Eye (tissue), 1 donor: ENCODE data around the gene CDK5RAP2.
"Not testable (repeated sequence)": the region's sequence is repeated elsewhere in the genome, so short reads cannot be mapped to it uniquely, and the experiment has no call there.

Experiments used
- DNase-seq: peaks from one replicate; pipeline ENCODE4 v3.0.0-alpha.2; 2015

CDK5RAP2 gene

DNA sequence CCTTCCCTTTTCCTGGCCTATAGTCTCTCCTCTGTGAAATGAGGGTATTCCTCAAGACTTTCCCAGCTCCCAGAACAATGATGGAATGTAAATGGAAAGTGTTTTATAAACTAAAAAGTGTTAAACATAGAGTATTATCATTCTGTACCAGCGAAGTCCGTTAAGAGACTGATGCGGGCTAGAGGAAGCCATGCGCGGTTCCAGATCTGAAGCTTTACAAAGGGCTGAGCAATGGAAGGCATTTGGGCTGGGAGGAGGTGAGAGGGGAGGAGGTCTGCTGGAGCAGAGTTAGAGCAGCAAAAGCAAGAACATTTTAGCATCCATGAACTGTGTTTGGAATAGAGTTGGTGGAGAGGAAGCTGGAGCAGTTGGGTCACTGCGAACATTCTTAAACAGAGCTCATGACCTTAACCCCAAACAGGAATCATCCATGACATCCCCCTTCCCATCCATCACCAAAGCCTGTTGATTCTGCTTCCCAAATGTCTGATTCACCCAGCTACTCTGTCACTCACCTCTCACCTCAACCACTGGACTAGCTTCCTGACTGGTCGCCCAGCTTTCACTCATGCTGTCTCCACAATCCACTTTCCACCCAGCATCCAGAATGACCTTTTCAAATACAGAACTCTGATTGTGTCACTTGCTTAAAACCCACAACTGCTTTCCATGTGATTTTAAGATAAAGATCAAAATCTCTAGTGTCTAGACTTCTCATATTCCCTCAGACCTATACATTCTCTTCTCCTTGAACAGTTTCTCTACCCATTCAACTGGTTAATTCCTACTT is 37.1 kb downstream of the CDK5RAP2 start:
- no peak for DNase-seq

DNA sequence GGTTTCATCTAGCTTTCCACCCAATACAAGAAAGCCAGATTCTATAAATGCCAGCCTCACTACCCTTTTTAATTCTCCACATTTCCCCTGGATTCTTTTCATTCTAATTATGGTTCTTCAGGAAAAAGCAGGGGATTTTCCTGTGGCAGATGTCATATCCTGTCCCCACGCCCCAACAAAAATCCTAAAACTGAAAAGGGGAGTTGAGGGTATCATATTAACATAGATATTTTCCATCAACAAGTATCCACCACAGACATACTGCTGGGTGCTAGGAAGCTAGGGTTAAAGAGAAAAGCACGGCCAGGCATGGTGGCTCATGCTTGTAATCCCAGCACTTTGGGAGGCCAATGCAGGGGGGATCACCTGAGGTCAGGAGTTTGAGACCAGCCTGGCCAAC is 38.0 kb downstream of the CDK5RAP2 start:
- no peak for DNase-seq

DNA sequence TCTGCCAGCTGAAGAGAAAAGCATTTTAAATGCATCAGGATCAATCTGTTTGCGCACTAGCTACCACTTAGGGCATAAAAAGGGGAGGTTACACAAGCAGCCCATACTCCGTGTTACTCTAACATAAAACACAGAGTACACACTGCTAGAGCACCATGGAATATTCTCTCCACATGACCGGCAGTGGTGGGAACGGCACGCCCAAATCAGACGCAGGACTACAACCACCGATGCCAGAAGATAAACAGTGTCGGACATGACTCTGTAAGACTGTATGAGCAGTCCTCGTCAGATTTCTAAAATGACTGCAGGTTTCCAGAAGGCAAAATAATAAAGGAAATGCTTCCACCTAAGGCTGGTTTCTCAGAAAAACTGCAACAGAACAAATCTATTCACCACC is 40.0 kb downstream of the CDK5RAP2 start:
- DNase-seq: no peak

DNA sequence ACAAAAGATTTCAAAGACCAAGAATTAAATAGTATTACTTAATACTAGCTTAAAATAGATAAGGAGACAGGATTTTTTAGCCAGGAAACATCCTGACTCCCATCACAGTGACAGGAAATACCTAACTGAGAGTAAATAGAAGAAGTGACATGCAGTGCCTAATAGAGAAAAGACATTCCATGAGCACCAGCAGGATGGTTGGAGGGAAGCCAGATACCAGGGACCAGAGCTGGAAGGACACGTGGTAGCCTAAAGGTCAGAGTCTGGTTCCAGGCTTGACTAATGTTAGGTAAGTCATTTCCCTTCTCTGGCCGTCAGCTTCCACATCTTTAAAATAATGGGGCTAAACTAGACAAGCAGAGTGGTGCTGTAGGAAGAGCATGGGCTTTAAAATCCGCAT is 41.6 kb downstream of the CDK5RAP2 start:
- no peak for DNase-seq

DNA sequence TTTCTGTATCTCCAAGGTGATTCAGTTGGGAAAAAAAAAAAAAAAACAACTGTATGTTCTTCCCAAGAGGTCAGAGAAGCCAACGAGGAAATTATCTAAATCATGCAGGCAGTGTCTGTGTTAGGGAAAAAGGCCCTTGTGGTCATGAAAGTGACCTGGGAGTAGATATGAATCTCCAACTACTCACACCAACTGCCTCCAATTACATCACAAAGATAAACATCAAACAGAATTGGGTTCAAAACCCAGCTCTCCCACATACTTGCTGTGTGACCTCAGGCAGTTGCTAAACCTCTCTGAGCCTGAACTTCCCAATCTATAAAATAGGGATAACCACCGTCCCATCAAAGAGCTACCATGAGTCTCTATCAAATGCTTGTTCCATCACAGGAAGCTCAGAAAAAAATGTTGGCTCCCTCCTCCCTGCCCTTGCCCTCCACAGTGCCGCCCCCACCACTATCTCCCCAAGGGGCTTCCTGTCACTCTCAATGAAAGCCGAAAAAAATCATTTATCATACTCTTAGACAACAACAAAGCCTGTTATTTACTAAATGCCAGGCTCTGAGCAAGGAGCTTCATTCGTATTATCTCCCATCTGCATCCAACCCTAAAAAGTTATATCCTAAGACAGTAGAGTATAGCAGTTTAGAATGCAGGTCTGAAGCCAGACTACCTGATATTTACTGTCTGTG is 42.9 kb downstream of the CDK5RAP2 start:
- DNase-seq: no peak

DNA sequence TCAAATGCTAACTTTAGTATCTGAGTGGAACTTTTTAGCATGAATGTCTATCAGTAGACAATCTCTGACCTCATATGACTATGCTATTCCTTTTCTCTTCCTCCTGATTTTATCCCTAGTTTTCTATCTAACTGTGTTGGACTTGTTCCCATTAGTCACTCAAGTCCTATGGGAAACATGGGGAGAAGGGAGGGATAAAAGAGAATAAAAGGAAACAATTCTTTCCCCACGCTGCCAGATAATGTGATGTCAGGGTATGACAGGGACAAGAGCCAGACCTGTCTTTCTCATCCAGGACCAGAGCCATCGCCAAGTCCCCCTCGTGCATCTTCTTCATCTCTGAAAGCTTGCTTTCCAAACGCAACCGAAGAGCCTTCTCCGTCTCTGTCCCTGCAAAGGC is 43.9 kb downstream of the CDK5RAP2 start:
- DNase-seq: no peak

DNA sequence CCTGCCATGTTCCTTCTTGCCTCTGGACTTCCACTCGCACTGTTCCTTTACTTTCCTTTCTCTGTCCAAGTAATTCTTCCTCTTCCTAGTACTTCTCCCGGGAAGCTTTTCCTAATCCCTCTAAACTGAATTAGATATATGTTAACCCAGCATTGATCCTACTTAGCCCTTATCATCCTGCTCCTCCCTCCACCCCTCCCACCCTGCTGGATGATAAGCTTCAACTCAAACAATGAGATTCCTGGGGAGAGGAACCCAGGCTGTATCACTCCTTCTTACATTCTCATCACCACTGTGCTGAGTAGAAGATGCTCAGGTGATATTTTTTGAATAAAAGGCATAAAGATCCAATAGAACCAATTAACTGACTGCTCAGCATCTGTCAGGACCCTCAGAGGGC is 45.7 kb downstream of the CDK5RAP2 start:
- DNase-seq: no peak

DNA sequence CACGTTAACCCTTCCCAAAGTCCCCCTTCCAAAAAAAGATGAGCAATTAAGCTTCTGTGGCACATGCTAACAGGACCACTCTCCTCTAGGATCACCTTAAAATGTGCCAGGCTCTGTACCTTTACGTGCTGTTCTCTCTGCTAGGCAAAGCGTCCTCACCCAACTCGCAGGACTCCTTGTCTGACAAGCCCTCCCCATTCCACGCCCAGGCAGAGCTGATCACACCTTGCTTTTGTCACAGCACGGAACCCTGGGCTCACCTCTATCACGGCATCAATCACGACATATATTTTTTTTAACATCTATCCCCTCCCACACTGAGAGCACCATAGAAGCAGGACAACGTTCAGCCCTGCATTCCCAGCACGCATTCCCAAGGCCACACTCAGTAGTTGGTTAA is 47.1 kb downstream of the CDK5RAP2 start:
- DNase-seq: no peak

DNA sequence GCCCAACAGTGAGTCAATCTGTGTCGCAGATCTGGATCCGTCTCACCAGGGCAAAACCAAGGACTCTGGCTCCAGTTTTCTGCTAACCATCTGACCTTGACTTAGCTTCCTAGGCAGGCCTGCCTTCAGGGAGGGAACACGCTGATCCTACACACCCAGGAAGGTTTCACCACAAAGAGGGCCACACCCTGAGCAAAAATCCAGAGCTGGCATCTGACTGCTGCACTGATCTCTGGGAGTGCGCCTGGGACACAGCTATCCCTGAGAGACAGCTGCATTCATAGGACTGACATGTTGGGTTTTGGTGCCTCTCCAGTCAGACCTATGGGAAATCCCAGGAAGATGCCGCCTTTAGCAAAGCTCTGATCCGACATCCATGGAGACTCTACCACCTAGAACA is 47.5 kb downstream of the CDK5RAP2 start:
- no peak for DNase-seq

DNA sequence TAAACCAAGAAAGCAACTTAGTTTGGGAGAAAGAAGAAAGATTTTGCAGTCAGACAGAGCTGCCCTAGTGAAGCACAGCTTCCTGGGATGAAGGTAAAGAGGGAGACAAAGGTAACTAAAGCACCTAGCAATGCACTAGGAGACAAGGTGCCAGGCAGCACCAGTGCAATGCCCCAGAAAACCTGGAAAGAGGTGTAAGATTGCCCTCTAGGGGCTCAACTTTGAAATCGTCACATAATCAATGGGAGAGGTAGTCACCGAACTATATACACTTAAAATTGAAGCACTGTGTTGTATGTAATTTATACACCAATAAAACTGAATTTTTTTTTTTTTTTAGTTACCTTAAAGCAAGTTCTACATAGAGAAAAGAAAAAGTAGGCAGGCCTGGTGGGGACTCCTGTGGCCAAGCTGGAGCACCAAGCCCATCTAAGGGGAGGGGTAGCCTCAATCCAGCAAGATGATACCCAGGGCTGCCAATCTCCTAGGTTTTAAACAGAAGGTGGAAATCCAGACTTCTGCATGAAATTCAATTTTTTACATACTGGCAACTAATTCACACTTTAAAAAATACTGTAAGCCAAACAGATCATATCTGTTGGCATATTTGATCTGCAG is 48.2 kb downstream of the CDK5RAP2 start:
- DNase-seq: peak; percentile 31

DNA sequence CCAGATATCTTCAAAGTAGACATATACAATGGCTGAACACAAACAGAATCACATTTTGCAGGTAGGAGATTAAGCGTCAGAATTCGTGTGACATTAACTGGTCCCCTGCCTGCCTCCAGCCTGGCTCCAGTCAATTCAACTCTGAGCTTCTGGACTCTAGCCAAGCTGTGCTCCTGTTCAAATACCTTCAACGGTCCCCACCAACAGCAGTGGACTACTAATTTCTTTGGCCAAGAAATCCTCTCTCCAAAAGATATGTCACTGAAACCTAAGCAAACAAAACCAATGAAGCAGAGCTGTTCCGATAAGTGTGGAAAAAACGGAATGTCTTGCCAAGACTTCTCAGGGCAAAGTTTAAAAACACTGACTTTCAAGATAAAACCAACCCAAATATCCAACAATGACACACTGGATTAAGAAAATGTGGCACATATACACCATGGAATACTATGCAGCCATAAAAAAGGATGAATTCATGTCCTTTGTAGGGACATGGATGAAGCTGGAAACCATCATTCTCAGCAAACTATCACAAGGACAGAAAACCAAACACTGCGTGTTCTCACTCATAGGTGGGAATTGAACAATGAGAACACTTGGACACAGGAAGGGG is 49.6 kb downstream of the CDK5RAP2 start:
- DNase-seq: not testable (repeated sequence)

DNA sequence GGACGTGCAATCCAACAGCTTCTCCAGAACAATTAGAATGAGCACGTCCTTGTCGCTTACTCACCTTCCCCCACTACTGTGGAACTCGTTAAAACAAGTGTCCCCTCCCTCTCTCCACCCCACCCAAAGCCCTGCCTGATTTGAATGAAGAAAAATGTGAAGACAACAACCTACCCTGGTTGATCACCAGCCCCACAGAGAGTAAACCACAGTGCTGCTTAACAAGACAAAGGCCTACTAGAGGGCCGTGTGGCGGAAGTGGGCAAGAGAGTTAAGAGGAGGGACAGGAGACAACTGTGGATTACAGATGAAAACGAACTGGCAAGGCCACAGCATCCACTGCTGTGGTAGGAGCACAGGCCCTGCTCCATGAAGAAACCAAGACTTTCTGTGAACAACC is 51.1 kb downstream of the CDK5RAP2 start:
- no peak for DNase-seq

DNA sequence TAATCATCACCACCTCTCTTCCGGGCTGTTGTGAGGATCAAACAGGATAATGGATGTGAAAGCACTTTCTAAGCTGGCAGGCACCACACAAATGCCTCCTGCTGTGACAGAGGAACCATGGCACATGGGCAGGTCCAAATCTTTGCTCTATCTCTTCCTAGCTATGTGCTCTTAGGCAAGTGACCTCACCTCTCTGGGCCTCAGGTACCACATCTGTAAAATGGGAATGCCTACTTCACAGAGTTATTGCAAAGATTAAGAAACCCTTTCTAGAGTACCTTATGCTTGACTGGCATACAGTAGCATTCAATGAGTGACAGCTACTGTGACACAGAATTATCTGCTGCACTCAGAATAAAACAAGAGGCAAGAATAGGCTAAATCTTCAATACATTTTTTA is 51.6 kb downstream of the CDK5RAP2 start:
- DNase-seq: no peak

DNA sequence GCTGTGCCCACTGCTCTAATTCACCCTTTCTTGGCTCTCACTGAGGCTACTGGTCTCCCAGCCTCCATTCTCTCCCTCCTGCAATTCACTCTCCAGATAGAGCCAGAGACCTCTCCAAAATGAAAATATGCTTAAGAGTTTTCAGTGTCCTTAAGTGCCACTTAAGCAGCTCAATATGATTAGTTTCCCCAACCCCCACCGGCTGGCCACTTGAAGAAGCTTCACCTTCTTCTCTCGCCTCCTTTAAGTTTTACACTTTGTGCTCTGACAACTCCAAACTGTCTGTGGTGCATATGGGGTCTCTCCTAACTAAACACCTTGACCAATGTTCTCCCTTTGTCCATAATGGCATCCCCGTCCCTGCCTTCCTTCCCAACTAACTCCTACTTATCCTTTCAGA is 53.4 kb downstream of the CDK5RAP2 start:
- no peak for DNase-seq

DNA sequence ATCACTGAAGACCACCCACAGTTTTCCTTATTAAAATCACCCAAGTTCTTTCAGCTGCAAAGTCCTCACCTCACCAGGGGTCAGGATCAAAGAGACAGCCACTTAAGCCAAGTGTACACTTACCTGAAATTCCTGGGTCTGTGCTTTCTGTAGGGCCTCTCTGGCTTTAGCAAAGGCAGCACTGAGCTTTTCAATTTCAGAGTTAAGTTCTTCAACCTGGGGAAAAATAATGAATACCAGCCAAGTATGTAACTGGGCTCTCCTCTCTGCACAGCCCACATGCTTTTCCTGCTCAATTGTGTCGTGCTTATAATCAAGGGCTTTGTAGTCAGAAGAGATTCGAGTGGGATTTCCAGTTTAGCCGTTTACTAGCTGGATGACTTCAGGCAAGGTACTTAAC is 55.1 kb downstream of the CDK5RAP2 start:
- no peak for DNase-seq

DNA sequence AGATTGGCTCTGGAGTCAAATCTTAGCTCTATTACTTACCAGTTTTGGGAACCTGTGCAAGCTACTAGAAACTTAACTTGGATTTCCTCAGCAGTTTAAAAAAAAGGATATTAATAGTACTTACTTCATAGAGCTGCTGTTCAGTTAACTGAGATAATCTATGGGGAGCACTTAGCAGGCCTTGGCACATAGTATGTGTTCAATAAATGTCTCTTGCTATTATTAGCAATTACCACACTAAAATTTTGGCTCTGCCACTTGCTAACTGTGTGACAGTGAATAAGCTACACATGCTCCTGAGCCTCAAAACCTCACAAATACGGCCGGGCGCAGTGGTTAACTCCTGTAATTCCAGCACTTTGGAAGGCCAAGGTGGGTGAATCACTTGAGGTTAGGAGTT is 55.9 kb downstream of the CDK5RAP2 start:
- no peak for DNase-seq

DNA sequence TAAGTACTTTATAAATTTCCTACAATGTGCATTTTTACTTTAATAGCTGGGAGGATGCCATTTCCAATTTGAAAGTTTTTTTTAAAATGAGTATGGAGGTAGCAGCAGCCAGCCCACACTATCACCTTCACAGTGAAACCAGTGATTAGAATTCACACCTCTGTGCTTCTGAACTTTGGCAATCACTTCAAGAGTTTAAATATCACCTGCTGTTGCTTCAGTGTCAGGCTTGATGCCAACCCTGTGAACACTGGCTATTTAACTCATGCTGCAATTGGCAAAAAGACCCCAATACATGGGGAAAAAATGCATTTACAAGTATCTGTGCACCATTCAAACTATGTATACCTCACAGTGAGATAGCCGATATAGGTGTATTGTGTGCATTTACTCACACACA is 57.4 kb downstream of the CDK5RAP2 start:
- no peak for DNase-seq

DNA sequence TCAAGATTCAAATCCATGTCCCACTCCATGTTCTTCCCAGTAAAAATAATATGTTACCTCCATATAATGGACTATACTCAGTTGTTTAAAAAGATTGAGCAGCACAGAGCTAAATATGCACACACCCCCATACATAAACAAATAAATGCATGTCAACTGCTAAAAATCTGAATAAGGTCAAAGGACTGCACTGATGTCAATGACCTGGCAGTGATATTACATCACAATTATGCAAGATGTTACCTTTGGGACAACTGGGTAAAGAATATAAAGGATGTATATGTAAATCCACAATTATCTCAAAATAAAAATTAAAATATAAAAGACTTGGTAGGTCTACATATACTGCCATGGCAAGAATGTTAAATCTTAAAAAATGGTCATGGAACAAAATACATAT is 57.9 kb downstream of the CDK5RAP2 start:
- DNase-seq: no peak

DNA sequence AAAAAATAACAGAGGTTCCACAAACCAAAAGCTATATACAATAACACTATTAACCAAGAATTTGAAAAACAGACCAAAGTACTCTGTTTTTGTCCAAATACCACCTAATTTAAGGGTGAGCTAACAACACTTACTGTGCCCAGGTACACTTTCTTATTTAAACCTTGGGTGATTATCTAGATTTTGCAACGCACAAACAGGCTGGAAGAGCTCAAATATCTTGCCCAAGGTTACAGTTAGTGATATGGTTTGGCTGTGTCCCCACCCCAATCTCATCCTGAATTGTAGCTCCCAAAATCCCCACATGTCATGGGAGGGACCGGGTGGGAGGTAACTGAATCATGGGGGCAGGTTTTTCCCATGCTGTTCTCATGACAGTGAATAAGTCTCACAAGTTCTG is 58.9 kb downstream of the CDK5RAP2 start:
- DNase-seq: no peak

DNA sequence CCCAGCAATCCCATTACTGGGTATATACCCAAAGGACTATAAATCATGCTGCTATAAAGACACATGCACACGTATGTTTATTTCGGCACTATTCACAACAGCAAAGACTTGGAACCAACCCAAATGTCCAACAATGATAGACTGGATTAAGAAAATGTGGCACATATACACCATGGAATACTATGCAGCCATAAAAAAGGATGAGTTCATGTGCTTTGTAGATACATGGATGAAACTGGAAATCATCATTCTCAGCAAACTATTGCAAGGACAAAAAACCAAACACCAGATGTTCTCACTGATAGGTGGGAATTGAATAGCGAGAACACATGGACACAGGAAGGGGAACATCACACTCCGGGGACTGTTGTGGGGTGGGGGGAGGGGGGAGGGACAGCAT is 64.0 kb downstream of the CDK5RAP2 start:
- not testable (repeated sequence) for DNase-seq

DNA sequence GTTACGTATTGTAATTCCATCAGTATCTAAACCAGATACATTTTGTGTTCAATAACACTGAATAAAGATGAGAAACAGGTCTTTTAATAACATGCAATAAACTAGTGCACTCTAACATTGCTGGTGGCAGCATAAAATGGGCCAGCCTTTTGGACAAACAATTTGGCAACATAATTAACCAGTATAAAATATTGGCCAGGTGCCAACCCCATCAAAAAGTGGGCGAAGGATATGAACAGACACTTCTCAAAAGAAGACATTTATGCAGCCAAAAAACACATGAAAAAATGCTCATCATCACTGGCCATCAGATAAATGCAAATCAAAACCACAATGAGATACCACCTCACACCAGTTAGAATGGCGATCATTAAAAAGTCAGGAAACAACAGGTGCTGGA is 64.5 kb downstream of the CDK5RAP2 start:
- DNase-seq: not testable (repeated sequence)

DNA sequence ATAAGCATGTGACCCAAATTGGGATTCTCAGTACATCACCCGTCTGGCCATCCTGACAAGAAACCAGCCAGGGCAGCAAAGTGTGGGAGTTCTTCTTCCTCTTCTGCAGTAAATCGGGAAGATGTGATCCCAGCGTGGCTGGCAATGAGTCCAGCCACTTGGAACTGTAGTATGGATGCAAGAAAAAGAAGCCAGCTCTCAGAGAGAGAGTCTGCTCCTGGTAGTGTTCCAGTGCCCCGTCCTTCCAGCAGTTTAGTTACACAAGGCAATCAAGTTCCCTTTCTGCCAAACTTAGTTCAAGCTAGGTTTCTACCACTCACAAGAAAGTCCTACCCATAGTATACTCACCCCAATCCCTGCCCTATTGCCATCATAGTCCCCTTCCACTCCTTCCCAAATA is 65.6 kb downstream of the CDK5RAP2 start:
- no peak for DNase-seq

DNA sequence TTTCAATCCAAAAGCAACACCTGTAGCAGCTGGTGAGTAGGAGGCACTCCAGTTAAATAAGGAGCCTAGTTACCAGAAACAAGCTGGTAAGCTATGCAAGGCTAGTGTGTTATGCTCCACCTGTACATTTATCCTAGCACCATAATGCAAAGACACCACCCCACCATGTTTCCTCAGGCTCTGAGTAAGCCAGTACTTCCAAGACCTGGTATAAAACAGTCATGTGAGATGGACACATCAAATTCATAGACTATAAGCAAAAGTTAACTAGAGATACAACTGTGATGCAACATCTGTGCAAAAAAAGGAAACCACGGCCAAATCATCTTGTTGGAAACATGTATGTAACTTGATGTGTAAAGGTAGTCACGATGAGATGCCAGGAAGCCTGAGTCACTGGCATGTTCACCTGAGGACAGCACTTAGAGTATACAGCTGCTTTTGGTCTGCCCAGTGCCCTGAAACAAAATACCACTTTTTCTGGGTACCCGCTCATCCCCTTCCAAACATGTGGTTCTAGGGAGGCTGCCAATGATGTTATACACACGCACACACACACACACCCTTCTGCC is 66.1 kb downstream of the CDK5RAP2 start:
- no peak for DNase-seq
